ENCODE data around the gene CAND2.

DNA sequence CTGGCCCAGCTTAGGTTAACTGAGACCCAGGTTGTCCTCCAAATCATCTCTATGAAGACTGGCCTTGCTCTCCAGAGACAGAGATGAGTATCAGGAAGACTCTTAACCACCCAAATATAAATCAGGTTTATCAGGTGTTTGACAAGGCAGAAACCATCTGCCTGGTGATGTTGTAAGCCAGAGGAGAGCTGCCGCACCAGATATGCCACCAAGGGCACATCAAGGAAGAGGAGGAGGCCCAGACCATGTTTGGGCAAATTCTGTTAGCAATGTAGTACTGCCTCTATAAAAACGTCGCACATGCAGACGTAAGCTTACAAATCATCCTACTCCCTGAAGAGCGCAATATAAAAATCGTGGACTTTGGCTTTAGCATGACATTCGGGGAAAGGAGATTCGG lies 65.9 kb downstream of the CAND2 start:
- TF ChIP-seq, protein P1, sequence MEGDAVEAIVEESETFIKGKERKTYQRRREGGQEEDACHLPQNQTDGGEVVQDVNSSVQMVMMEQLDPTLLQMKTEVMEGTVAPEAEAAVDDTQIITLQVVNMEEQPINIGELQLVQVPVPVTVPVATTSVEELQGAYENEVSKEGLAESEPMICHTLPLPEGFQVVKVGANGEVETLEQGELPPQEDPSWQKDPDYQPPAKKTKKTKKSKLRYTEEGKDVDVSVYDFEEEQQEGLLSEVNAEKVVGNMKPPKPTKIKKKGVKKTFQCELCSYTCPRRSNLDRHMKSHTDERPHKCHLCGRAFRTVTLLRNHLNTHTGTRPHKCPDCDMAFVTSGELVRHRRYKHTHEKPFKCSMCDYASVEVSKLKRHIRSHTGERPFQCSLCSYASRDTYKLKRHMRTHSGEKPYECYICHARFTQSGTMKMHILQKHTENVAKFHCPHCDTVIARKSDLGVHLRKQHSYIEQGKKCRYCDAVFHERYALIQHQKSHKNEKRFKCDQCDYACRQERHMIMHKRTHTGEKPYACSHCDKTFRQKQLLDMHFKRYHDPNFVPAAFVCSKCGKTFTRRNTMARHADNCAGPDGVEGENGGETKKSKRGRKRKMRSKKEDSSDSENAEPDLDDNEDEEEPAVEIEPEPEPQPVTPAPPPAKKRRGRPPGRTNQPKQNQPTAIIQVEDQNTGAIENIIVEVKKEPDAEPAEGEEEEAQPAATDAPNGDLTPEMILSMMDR (IDR thresholded peaks at IDR 0.05), result no peak
- no peak for TF ChIP-seq POLR2A (IDR thresholded peaks at IDR 0.05)

Data from testis (tissue), 2 donors.